Measurements from ENCODE around the gene PCK2.

DNA sequence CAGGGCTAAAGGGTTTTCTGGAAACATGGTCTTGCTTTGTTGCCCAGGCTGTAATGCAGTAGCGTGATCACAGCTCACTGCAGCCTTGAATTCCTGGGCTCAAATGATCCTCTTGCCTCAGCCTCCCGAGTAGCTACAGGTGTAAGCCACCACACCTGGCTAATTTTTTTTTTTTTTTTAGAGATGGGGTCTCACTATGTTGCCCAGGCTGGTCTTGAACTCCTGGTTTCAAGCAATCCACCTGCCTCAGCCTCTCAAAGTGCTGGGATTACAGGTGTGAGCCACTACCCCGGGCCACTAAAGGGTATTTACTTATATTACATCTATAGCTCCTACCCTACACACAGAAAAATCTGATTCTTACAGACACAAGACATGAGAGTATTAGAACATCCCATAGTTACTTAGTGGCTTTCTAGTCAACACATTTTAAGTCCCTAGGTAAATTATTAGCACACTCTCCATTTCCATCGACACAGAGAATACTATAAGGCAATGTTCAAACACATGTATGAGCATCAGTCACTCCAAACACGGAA lies 14.3 kb downstream of the PCK2 start:
- TF ChIP-seq, protein P1, sequence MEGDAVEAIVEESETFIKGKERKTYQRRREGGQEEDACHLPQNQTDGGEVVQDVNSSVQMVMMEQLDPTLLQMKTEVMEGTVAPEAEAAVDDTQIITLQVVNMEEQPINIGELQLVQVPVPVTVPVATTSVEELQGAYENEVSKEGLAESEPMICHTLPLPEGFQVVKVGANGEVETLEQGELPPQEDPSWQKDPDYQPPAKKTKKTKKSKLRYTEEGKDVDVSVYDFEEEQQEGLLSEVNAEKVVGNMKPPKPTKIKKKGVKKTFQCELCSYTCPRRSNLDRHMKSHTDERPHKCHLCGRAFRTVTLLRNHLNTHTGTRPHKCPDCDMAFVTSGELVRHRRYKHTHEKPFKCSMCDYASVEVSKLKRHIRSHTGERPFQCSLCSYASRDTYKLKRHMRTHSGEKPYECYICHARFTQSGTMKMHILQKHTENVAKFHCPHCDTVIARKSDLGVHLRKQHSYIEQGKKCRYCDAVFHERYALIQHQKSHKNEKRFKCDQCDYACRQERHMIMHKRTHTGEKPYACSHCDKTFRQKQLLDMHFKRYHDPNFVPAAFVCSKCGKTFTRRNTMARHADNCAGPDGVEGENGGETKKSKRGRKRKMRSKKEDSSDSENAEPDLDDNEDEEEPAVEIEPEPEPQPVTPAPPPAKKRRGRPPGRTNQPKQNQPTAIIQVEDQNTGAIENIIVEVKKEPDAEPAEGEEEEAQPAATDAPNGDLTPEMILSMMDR (IDR thresholded peaks at IDR 0.05; ENCODE audit: poor library complexity, severe bottlenecking), result no peak
- TF ChIP-seq MXI1 (conservative IDR thresholded peaks at IDR 0.05; ENCODE audit: poor library complexity, severe bottlenecking) (no peak), POLR2AphosphoS5 (IDR thresholded peaks at IDR 0.05) (no peak), RAD21 (conservative IDR thresholded peaks at IDR 0.05) (no peak)

All from neural cell (in vitro differentiated cells).